DOHH2 (cell line): ENCODE data around the gene TAF3.

ENCODE experiments used
- H3F3A ChIP-seq: fragments of 200-600 bp; sonication (generic), shearing (Covaris generic); 2 replicates; pipeline ENCODE4 v1.6.0; 2016; ENCODE audit warnings: antibody characterized with exemption, mild to moderate bottlenecking; ENCODE audit not compliant: control insufficient read depth, insufficient read depth
- H3K27ac ChIP-seq: fragments of 200-600 bp; sonication (generic); 2 replicates; pipeline ENCODE4 v1.5.1; 2014; ENCODE audit warnings: low read depth, mild to moderate bottlenecking, low read length, moderate library complexity
- H3K27me3 ChIP-seq: fragments of 200-600 bp; sonication (generic); 2 replicates; pipeline ENCODE4 v1.6.1; 2014; ENCODE audit warnings: mild to moderate bottlenecking, low read length, mixed read lengths; ENCODE audit not compliant: control insufficient read depth
- H3K36me3 ChIP-seq: fragments of 200-600 bp; sonication (generic); 2 replicates; pipeline ENCODE4 v1.6.1; 2014; ENCODE audit warnings: mild to moderate bottlenecking, low read length, moderate library complexity, mixed read lengths; ENCODE audit not compliant: control insufficient read depth
- H3K4me1 ChIP-seq: fragments of 200-600 bp; sonication (generic); 2 replicates; pipeline ENCODE4 v1.6.1; 2014; ENCODE audit warnings: mild to moderate bottlenecking, low read length, mixed read lengths; ENCODE audit not compliant: control insufficient read depth
- H3K4me2 ChIP-seq: fragments of 200-600 bp; sonication (generic); 2 replicates; pipeline ENCODE4 v1.6.0; 2014; ENCODE audit warnings: mild to moderate bottlenecking, low read length, moderate library complexity
- H3K4me3 ChIP-seq: fragments of 200-600 bp; sonication (generic); 2 replicates; pipeline ENCODE4 v1.5.1; 2014; ENCODE audit warnings: mild to moderate bottlenecking, low read length, mixed read lengths
- H3K79me2 ChIP-seq: fragments of 200-600 bp; sonication (generic); 2 replicates; pipeline ENCODE4 v1.6.1; 2014; ENCODE audit warnings: mild to moderate bottlenecking, low read length, mixed read lengths; ENCODE audit not compliant: control insufficient read depth
- H3K9me2 ChIP-seq: fragments of 200-600 bp; sonication (generic); replicated peaks from 2 replicates; pipeline ENCODE4 v1.6.1; 2014; ENCODE audit warnings: mild to moderate bottlenecking, low read length, mixed read lengths; ENCODE audit not compliant: control insufficient read depth
- H3K9me3 ChIP-seq: fragments of 200-600 bp; sonication (generic); 2 replicates; pipeline ENCODE4 v1.6.1; 2014; ENCODE audit warnings: antibody characterized with exemption, low read length, mixed read lengths; ENCODE audit not compliant: control insufficient read depth, insufficient read depth
- H4K20me1 ChIP-seq: fragments of 200-600 bp; sonication (generic); 2 replicates; pipeline ENCODE4 v1.6.0; 2014; ENCODE audit warnings: low read depth, mild to moderate bottlenecking, antibody characterized with exemption, low read length, moderate library complexity; ENCODE audit not compliant: control insufficient read depth, insufficient read depth
- CTCF ChIP-seq: fragments of 200-600 bp; sonication (generic); IDR thresholded peaks from one replicate; pipeline ENCODE4 v1.5.1; 2014; ENCODE audit warnings: antibody characterized with exemption, mild to moderate bottlenecking, low read depth, low read length; ENCODE audit not compliant: poor library complexity, severe bottlenecking
- EZH2phosphoT487 ChIP-seq: fragments of 200-600 bp; sonication (generic); IDR thresholded peaks from 2 replicates; pipeline ENCODE4 v1.6.1; 2017; ENCODE audit warnings: borderline replicate concordance, mild to moderate bottlenecking, antibody characterized with exemption, low read length, moderate library complexity, mixed read lengths

TAF3 gene

GRCh38 chr10:7832060-7832459, 13.8 kb downstream of the TAF3 start:
- no peaks in the 10 kb centered on the region for H3F3A ChIP-seq
- H4K20me1 ChIP-seq = no peaks in the 10 kb centered on the region
- no peak overlapping the region for H3K4me2 ChIP-seq
- no peaks in the 10 kb centered on the region for H3K4me1 ChIP-seq
- TF ChIP-seq CTCF (no peak), EZH2phosphoT487 (no peak)
- peaks cover 68% of the 10 kb centered on the region for H3K79me2 ChIP-seq
- no peaks in the 10 kb centered on the region for H3K27me3 ChIP-seq
- no peak overlapping the region for H3K27ac ChIP-seq
- peaks cover 9% of the 10 kb centered on the region; the same call in 1 of the 2 replicates for H3K36me3 ChIP-seq
- no peaks in the 10 kb centered on the region for H3K9me3 ChIP-seq
- H3K4me3 ChIP-seq = no peak overlapping the region
- no peaks in the 10 kb centered on the region for H3K9me2 ChIP-seq

GRCh38 chr10:7833210-7833609, 14.9 kb downstream of the TAF3 start:
- H3K9me2 ChIP-seq = no peaks in the 10 kb centered on the region
- H3K9me3 ChIP-seq = no peaks in the 10 kb centered on the region
- no peak overlapping the region for H3K27ac ChIP-seq
- no peaks in the 10 kb centered on the region for H3K4me1 ChIP-seq
- H3K79me2 ChIP-seq = peaks cover 63% of the 10 kb centered on the region
- no peaks in the 10 kb centered on the region for H3F3A ChIP-seq
- H3K27me3 ChIP-seq = no peaks in the 10 kb centered on the region
- H3K4me3 ChIP-seq = no peak overlapping the region
- peaks cover 6% of the 10 kb centered on the region; the same call in 1 of the 2 replicates for H3K36me3 ChIP-seq
- no peak overlapping the region for H3K4me2 ChIP-seq
- no peaks in the 10 kb centered on the region for H4K20me1 ChIP-seq
- no peak for TF ChIP-seq EZH2phosphoT487
- TF ChIP-seq CTCF = no peak

GRCh38 chr10:7834262-7834661, 16.0 kb downstream of the TAF3 start:
- H3F3A ChIP-seq = no peaks in the 10 kb centered on the region
- TF ChIP-seq CTCF = no peak
- no peak for TF ChIP-seq EZH2phosphoT487
- H3K9me3 ChIP-seq = no peaks in the 10 kb centered on the region
- H3K9me2 ChIP-seq = no peaks in the 10 kb centered on the region
- no peak overlapping the region for H3K4me2 ChIP-seq
- no peaks in the 10 kb centered on the region for H3K27me3 ChIP-seq
- H3K27ac ChIP-seq = no peak overlapping the region
- no peak overlapping the region for H3K4me3 ChIP-seq
- H3K36me3 ChIP-seq = peaks cover 4% of the 10 kb centered on the region; the same call in 1 of the 2 replicates
- H4K20me1 ChIP-seq = no peaks in the 10 kb centered on the region
- no peaks in the 10 kb centered on the region for H3K4me1 ChIP-seq
- H3K79me2 ChIP-seq = peaks cover 66% of the 10 kb centered on the region
